HepG2 (cell line): ENCODE data around the gene APOL4. TPM values are rescaled to one million over a fixed set of nuclear protein-coding genes. Genes with fewer than 3 reads are reported as not detected.

Experiments
- ATRX ChIP-seq: sonication (generic); formaldehyde crosslinking; IDR thresholded peaks from 2 replicates; pipeline ENCODE4 v1.4.0; 2020; ENCODE audit warnings: missing genetic modification reagents, borderline replicate concordance
- CENPT ChIP-seq: sonication (generic); formaldehyde crosslinking; IDR thresholded peaks from 2 replicates; pipeline ENCODE4 v1.8.0; 2022; ENCODE audit warnings: low read depth, mild to moderate bottlenecking, moderate library complexity, missing genetic modification reagents
- HBP1 ChIP-seq: IDR thresholded peaks from 2 replicates; pipeline ENCODE4 v1.6.1; 2016; ENCODE audit warnings: low read depth, control low read depth
- MATR3 ChIP-seq: sonication (generic); formaldehyde crosslinking; IDR thresholded peaks from 2 replicates; pipeline ENCODE4 v1.4.0; 2020; ENCODE audit warnings: missing genetic modification reagents
- ZBTB8A ChIP-seq: sonication (generic); formaldehyde crosslinking; IDR thresholded peaks from 2 replicates; pipeline ENCODE4 v1.4.0; 2020; ENCODE audit warnings: mild to moderate bottlenecking, low read depth, missing genetic modification reagents, borderline replicate concordance
- ZHX1 ChIP-seq: sonication (generic); formaldehyde crosslinking; IDR thresholded peaks from 2 replicates; pipeline ENCODE4 v1.8.1; 2022; ENCODE audit warnings: low read depth, mild to moderate bottlenecking, missing genetic modification reagents
- ZKSCAN8 ChIP-seq: IDR thresholded peaks from 2 replicates; pipeline ENCODE4 v1.6.1; 2016; ENCODE audit warnings: borderline replicate concordance, missing genetic modification reagents, missing compliant biosample characterization
- ZNF275 ChIP-seq: sonication (generic); formaldehyde crosslinking; IDR thresholded peaks from 2 replicates; pipeline ENCODE4 v1.8.0; 2022; ENCODE audit warnings: missing genetic modification reagents, mild to moderate bottlenecking, inconsistent platforms, borderline replicate concordance
- ZNF530 ChIP-seq: sonication (generic); formaldehyde crosslinking; IDR thresholded peaks from 2 replicates; pipeline ENCODE4 v1.5.0; 2020; ENCODE audit warnings: low read depth, mild to moderate bottlenecking, missing genetic modification reagents
- ZNF574 ChIP-seq: sonication (generic); formaldehyde crosslinking; IDR thresholded peaks from 2 replicates; pipeline ENCODE4 v1.4.0; 2020; ENCODE audit warnings: missing genetic modification reagents
- ZNF674 ChIP-seq: sonication (generic); formaldehyde crosslinking; IDR thresholded peaks from 2 replicates; pipeline ENCODE4 v1.5.0; 2020; ENCODE audit warnings: low read depth, mild to moderate bottlenecking, missing genetic modification reagents
- ZNF678 ChIP-seq: sonication (generic); formaldehyde crosslinking; IDR thresholded peaks from 2 replicates; pipeline ENCODE4 v1.4.0; 2020; ENCODE audit warnings: mild to moderate bottlenecking, missing genetic modification reagents
- ZNF788 ChIP-seq: sonication (generic); formaldehyde crosslinking; IDR thresholded peaks from 2 replicates; pipeline ENCODE4 v1.5.0; 2020; ENCODE audit warnings: mild to moderate bottlenecking, missing genetic modification reagents, borderline replicate concordance
- polyA plus RNA-seq, 8 experiments: library from polyadenylated mRNA; depleted of rRNA in 3 of 8; stranded (reverse) in 7 of 8; unstranded in 1 of 8; fragments of >200 nt; fragmentation: Illumina TruSeq in 4 of 8; extraction: Trizol in 4 of 8; gene quantifications; 2 replicates each; pipeline versions ENCODE4 v1.2.1 to v1.2.3, GENCODE V29; 2011 to 2016; ENCODE audit warnings: low read depth in 4 of 8, missing spikeins in 1 of 8, mixed read lengths in 1 of 8; ENCODE audit not compliant: insufficient read depth in 1 of 8
- total RNA-seq, 5 experiments: library from RNA; depleted of rRNA; stranded (reverse); fragments of >200 nt; fragmentation: Illumina TruSeq; extraction: Trizol; gene quantifications; 2 replicates each; pipeline ENCODE4 v1.2.3, GENCODE V29; 2016; ENCODE audit warnings: low read depth in 1 of 5
- TF ChIP-seq, protein P1 (sequence below): sonication (generic); formaldehyde crosslinking; IDR thresholded peaks from 2 replicates; pipeline ENCODE4 v1.4.0; 2020; ENCODE audit warnings: missing genetic modification reagents
- TF ChIP-seq, protein P2 (sequence below): sonication (generic); formaldehyde crosslinking; IDR thresholded peaks from 2 replicates; pipeline ENCODE4 v1.5.0; 2020; ENCODE audit warnings: missing genetic modification reagents
- TF ChIP-seq, protein P3 (sequence below): sonication (generic); formaldehyde crosslinking; IDR thresholded peaks from 2 replicates; pipeline ENCODE4 v1.4.0; 2020; ENCODE audit warnings: missing genetic modification reagents

APOL4 gene
- total and polyA plus RNA-seq, 2 of the 13 experiments (the other 11 are each of a cell fraction or from before 2014, with no cell fraction given): 0.77 to 2.8 TPM

DNA sequence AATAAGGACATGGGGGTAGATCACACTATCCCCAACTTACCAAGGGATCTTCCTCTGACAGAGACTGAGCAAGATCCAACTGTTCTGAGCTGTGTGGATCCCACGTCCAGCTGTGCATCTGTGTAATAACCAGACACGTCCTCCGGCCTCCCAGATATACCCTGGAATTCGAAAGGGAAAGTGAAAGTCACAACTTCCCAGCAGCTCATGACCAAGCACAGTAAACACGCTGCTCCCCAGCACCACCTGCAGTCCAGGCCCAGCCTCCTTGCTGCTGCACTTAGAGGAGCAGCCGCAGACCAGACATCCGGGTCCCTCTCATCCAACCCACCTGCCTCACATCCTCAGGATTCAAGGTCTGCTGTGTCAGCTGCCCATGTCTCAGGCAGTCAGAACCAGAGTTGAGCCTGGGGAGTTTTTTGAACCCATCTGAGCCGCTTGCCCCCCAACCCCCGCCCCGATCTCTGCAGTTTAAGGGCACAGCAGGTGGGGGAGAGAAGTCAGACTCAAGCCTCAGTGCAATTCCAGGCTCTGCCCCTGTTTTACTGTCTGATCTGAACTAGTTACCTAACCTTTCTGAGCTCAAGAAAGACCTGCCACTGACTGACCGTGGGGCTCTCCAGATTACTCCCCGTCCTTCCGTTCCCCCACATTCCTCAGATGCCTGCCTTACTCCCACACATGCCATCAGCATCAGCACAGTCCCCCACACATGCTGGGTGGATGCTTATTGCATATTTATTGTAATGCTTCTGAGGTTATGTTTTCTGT is 38.0 kb upstream of the APOL4 start, which contains the start of gene APOL2 (continued):
- TF ChIP-seq, protein P1, sequence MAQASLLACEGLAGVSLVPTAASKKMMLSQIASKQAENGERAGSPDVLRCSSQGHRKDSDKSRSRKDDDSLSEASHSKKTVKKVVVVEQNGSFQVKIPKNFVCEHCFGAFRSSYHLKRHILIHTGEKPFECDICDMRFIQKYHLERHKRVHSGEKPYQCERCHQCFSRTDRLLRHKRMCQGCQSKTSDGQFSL (CRISPR knock-in tag): no peak
- no peak for TF ChIP-seq ATRX (CRISPR knock-in tag)
- peak; percentile 83 for TF ChIP-seq ZNF574 (CRISPR knock-in tag)
- TF ChIP-seq ZNF674 (CRISPR knock-in tag): no peak
- TF ChIP-seq ZNF275: no peak
- TF ChIP-seq CENPT (CRISPR knock-in tag): no peak
- TF ChIP-seq ZBTB8A (CRISPR knock-in tag): no peak
- peak; percentile 81; the same call in 1 of the 2 replicates for TF ChIP-seq HBP1 (CRISPR knock-in tag)
- TF ChIP-seq ZNF788 (CRISPR knock-in tag): peak; percentile 78; the same call in 1 of the 2 replicates
- TF ChIP-seq MATR3: no peak
- TF ChIP-seq, protein P2, sequence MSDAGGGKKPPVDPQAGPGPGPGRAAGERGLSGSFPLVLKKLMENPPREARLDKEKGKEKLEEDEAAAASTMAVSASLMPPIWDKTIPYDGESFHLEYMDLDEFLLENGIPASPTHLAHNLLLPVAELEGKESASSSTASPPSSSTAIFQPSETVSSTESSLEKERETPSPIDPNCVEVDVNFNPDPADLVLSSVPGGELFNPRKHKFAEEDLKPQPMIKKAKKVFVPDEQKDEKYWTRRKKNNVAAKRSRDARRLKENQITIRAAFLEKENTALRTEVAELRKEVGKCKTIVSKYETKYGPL (CRISPR knock-in tag): no peak
- TF ChIP-seq, protein P3, sequence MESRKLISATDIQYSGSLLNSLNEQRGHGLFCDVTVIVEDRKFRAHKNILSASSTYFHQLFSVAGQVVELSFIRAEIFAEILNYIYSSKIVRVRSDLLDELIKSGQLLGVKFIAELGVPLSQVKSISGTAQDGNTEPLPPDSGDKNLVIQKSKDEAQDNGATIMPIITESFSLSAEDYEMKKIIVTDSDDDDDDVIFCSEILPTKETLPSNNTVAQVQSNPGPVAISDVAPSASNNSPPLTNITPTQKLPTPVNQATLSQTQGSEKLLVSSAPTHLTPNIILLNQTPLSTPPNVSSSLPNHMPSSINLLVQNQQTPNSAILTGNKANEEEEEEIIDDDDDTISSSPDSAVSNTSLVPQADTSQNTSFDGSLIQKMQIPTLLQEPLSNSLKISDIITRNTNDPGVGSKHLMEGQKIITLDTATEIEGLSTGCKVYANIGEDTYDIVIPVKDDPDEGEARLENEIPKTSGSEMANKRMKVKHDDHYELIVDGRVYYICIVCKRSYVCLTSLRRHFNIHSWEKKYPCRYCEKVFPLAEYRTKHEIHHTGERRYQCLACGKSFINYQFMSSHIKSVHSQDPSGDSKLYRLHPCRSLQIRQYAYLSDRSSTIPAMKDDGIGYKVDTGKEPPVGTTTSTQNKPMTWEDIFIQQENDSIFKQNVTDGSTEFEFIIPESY (CRISPR knock-in tag): 0 out of 2 replicates have a peak, but pooled peaks have one; percentile 43
- peak; percentile 45; the same call in 1 of the 2 replicates for TF ChIP-seq ZKSCAN8 (CRISPR knock-in tag)
- no peak for TF ChIP-seq ZHX1 (CRISPR knock-in tag)
- TF ChIP-seq ZNF678 (CRISPR knock-in tag): 0 out of 2 replicates have a peak, but pooled peaks have one; percentile 39
- TF ChIP-seq ZNF530: no peak
